ENCODE data around the gene DSCAM.

The DSCAM gene

DNA sequence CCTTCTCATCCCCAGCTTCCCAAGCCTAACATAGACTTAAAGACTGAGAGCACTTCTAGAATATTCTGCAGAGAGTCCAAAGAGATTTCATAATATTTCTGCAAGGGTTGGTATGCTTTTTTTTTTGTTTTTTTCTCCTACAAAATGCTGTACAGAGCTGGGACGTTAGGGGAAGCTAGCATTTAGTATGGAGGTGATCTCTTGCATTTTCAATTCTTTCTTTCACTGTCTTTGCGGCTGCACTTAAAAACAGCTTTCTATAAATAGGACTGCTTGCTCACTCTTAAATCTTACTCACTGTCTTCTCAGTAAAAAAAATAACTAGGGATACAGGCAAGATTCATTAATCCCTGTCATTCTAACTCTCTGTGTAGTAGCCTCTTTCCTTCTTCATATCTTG is 7.4 kb downstream of the DSCAM start:
- no peak for DNase-seq

DNA sequence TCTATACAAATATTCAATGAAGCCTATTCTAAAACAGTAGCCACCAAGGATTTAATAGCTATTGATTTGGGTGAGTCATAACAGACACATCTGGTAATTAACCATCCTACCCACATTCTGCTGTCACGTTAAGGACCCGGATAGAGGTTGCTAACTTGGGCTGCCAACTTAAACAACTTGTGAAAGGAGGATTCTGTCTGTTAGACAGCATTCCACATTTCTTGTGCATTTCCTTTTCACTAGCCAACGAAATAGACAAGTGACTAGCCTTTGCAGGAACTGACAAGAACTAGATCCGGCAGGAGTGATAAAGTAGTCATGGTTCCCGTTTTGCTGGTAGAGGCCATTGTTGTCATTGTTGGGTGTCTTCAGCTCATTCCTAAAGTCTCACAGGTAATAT is 9.5 kb downstream of the DSCAM start:
- no peak for DNase-seq

DNA sequence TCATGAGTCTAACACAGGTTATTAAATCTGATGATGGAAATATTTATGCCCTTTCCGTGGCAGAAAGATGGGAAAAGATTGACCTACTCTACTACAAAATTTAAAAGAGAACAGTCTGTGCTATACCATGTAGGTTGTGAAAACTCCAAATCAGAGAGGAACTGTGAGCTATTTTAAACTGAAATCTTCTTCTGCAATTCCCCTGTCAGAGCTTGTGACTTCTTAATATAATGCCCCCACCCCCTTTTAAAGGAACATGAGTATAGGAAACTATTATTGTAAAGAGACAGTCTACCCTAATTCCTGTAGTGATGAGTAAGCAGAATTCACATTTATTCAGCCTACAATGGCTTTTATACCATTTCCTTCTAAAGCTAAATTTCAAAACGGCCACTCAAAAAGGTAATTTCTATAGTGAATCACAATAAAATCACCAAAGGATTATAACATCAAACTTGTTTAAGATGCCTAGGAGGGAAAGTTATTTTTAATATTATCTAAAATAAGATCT is 11.7 kb downstream of the DSCAM start:
- no peak for DNase-seq

DNA sequence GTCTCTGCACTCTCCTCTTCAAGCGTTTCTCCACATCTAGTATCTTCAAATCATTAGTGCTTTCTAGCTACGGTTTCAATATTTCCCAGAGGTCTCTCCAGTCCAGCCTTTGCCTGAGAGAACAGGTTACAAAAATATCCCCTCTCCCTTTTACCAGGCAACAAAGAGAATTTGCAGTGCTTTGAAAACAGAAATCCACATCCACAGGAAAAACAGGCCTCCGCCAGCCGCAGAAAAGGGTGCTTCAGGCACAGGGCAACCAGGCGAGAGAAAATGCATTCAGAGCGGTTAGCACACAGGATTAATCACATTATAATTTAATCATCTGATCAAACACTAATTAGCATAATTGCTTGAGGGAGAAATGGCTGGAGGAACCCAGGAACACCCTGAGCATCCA is 13.8 kb downstream of the DSCAM start:
- no peak for DNase-seq

DNA sequence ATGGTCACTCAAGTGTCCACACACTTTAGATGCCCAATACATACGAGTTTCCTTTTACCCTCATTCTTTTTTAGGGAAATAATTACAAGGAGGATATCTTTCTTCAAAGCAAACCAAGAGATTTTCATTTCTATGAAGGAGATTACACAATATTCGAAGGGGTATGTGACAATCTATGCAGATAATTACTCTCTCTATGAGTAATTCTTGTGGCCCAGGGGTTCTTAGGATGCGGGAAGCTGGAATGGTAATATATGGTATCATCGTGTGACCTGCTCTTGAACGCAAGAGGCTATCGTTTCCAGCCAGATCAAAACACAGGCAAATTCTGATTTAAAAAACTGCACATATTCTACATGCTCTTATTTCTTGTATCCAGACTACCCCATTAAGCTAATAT is 14.6 kb downstream of the DSCAM start:
- DNase-seq = no peak

DNA sequence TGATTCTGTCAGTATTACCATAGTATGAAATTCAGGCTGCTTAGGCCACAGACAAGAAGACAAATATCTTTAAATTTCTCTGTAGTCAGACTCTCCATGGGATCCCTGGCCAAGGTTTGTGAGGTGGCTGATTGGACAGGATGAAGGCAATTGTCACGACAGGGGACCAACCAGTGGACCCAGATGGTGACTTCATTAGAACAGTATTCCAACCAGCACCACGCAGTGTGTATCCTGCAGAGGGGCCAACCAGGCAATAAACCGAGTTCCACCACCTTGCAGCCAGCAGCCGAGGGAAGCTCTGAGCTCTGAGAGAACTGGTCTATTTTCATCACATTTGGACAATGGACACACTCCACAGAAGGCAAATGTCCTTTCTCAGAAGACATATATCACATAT is 16.1 kb downstream of the DSCAM start:
- DNase-seq = no peak

DNA sequence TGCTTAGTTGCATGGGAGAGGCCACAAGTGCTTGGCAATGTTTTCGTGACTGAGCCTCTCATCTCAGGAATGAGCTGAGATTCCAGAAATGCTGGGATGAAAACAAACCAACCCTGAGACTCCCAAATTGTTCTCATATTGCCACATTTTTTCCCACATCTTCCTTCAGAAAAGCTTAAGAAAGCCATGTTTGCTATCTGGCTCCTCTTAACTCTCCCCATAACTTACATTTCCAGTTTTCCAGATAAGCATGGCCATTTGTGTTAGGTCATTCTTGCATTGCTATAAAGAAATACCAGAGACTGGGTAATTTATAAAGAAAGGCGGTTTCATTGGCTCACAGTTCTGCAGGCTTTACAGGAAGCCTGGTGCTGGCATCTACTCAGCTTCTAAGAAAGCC is 17.2 kb downstream of the DSCAM start:
- DNase-seq = no peak

DNA sequence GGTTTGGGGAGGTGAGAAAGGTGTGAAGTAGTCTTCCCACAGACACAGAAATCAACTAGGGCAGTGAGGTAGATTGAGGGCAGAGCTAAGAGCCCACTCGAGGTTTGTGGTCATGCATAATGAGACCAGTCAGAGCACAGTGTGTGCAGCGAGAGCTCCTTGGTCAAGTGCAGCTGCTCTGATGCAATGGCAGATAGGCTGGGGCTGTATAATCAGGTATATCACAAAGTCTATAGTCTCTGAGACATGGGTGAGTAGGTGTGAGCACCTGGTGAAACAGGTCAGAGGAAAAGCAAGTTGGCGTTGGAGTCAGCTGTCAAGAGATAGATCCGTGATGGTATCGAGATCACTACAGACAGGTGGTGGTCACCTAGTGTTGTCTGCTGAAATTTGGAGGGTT is 17.6 kb downstream of the DSCAM start:
- no peak for DNase-seq

DNA sequence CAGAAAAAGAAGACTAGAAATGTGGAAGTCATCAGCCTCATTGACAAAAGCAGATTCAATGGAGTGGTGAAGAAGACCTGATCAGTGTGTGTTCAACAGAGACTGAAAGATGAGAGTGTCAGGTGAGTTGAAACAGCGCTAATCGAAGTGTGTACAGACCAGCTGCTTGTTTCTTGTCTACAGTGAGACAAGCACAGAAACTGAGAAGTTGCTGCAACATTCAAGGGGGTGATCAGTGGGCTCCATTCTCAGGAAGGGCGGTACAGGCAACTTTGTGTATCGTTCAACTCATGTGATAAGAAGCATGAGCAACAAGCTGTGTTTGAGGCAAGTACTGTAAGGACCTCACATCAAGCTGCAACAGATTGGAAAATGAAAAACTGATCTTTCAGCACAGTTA is 19.4 kb downstream of the DSCAM start:
- DNase-seq = no peak

DNA sequence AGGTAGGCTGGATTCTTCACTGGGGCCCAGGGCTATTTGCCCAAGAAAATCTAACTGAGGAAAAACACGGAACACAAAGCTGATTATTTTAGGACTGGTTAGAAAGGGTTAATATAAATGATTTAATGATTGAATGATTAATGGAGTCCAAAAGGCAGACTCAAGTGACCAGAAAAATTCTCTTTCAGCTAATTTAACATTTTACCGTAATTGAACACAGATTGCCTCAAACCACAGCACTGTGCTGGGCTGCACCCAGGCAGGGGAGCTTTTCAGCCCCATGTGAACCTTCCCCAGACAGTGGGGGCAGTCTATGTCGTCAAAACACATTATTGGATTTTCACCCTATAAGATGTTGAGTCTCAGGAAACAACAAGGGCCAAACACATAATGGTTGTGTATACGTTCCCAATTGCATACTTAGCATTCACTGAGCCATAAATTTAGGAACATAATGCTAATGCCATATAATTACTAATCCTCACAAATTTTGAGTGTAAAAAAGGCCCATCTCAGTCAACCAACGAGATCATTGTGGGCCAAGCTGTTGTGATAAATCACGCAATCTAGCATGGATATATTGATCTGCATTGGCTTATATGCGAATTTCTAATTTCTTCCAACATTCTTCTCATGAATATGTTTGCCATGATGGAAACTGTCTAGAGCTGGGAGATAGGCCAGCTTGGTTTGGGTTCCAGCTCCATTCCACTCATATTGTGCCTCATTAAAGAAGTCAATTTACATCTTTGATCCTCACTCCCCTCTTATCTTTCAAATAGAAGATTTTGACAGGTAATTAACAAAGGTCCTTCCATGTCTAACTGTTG is 27.7 kb downstream of the DSCAM start:
- DNase-seq = no peak

DNA sequence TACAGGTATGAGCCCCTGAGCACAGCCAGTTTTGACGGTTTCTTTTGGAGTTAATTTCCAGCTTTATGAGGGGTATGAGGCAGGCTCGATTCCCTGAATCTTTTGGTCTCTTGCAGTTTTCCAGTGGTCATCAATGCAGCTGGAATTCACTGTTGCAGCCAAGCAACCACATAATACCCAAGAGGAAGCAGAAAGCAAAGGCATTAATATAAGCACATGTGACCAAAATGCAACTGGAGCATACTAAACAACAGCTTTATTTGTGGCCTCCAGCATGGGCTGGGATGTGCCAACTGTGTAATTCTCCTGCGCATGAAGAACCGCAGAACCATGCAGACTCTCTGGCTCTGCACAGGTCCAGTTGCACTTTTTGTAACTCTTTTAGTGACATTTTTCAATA is 33.0 kb downstream of the DSCAM start:
- no peak for DNase-seq

DNA sequence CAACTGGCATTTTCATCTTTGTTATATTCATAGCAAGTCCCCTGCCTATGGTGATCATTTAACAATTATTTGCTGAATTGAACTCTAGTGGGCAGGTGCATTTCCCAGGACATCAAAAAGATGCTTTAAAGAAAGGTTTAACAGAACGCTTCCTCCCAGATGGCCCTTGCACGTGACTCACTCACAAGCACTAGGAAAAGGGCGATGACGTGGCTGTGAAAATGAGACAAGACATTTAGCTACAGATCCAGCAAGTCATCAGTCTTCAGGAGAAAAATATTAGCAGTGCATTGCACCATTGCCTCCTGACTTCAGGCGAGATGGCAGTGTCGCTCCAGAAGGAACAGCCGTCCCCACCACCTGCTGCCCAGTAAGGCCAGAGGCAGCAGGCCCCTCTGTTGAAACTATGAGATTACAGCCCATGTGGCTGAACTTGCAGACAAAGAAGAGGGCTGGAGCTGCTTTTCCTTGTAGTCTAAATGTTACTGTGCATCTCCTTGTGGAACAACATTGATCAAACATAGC is 37.2 kb downstream of the DSCAM start:
- DNase-seq = no peak

DNA sequence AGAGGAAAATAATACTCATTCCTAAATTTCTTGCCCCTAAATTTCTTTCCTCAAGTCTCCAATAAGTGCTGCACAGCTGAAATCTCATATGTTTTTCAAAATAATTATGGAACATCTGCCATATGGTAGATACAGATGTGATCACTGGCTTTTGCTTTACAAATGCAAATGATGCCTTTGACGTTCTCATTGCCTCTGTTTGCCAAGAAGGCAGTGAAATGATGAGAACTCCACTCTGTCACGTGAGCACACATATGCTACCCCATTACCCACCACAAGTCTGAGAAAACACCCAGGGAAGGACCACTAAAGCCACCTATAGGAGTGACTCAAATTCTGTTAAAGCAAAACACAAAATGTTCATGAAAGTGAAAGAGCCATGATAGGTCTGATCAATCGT is 43.9 kb downstream of the DSCAM start:
- DNase-seq = no peak

DNA sequence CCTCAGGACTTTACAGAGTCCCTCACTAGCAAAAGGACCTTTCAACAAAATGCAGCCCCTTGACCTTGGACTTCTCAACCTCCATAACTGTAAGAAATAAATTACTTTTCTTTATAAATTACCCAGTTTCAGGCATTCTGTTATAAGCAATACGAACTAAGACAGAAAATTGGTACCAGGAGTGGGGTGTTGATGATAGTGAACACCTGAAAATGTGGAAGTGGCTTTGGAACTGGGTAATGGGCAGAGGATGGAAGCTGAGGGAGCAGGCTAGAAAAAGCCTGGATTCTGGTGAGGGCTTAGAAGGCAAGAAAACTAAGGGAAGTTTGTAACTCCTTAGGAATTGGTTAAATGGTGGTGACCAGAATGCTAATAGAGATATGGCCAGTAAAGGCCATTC is 46.8 kb downstream of the DSCAM start:
- DNase-seq = no peak

DNA sequence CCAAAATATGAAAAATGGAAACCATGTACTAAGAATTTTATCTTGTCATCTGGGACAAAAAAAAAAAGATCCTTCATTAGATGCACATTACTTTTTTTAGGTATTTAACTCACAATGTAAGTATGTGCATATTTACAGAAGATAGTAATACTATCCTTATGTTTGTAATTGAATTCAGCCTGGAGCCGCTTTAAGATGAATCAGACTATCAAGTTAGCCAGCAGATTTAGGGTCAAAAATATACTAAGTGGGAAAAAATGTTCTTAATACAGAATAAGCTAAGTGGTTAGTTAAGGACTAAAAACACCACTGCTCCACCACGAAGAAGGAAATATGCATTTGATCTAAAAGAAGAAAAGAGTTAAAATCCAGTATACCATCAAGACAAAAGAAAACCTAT is 49.1 kb downstream of the DSCAM start:
- DNase-seq = no peak

DNA sequence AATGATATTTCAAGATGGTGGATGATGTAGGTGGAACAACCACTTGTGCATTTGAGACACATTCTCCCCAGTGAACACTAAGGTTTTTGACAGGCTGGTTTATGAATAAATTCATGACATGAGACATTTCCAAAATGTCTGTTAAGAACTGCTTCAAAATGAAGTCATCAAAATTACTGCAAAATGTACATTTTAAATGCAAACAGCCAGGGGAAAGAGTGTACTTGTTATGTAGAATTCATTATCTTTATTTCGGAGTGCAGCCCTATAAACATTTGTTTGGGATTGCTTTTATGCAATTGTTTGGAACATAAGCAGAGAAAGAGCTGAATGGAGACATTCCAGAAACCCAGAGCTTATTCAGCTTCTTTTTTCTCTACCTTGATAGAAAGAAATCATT is 49.5 kb downstream of the DSCAM start:
- DNase-seq = no peak

DNA sequence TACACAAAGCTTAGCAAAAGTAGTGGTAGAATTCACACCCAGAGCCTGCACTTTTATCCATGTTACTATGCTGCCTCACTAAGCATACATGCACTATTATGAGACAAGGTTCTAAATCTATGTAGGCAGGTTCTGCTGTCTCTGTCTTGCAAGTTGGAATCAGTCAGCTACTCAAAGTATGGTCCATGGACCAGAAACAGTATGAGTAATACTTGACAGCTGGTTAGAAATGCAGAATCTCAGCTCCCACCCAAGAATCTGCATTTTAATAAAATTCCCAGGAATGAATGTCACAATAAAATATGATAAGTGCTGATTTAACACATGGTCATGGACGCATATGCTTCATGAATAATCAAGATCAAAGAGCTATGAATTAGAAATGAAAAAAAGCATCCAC is 50.5 kb downstream of the DSCAM start:
- DNase-seq = no peak

DNA sequence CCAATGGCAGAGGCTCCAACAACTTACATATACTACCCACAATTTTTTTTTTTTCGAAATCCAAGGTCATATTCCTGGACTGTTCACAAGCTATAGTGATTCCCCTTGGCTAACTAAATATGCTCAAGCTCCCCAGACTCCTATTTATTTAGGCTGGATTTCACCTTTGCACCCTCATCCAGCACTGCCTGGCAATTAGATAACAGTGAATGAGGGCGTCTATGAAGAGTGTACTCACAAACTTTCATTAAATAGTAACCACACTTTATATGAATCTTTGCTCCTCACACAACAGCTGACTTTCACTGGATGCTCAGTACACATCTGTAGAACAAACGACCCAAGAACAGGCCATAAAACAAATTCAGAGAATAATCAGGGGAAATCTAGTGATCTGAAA is 51.6 kb downstream of the DSCAM start:
- DNase-seq = no peak

DNA sequence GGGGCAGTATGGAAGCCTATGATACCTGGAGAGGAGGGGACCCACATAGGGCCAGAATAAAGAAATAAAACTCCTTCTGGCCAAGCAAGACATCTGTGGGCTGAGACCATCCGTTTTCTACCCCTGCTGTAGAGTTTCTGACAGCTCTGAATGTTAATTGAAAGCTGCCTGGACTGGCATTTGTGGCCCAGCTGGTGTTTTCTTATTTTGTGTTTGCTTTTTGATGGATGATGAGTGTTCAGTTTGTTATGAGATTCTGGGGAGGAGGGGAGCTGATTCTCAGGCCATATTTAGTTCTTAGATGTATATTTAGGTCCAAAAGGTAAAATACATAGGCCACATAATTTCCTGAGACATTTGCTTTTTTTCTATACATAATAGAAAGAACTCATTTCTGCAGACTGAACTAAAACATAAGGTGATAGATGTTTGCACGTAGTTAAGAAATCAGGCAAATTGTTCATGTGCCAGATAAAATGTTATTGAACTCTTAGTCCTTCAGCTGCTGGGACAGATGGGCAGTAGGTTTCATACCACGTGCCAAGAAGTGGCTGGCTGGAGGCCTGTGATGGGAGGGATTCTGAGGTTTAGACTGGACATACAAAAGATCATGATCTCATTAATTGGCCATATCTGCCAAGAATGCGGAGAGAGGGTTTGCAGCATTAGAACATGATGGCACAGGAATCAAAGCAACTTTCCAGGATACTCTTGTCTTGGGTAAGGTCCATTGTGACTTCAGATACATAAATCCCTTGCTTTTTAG is 54.1 kb downstream of the DSCAM start:
- no peak for DNase-seq

DNA sequence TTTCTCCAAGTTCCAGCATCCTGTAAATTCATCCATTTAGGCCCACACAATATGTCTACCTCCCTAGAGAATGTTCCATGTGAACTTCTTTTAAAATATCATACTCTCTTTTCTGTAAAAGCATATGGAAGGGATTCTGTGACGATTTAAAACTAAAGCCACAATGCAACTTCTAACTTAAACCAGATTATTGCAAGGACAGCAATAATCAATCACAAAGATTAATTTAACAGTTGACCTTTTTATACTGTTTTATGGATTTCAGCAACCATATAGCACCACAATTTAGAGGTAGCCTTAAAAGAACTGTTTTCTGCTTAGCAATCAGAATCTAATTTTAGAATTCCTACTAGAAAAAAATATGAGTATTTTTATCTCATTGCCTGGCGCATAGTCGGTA is 58.3 kb downstream of the DSCAM start:
- DNase-seq = no peak

DNA sequence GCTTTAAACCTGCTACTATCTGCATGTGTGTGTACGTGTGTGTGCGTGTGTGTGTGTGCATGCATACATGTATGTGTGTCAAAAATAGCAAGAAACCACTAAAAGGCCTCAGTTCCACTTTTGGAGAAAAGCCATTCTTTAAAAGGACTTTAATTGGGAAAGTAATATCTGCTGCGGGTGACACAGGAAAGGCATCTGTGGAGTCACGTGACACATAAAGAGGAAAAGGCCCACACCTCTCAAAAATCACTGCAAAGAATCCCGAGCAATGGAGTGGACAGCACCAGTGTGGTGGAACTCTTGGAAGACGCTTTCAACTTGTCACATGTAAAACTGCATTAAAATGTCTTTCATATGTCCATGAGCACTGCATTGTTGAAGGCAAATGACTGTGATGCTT is 63.6 kb downstream of the DSCAM start:
- no peak for DNase-seq

DNA sequence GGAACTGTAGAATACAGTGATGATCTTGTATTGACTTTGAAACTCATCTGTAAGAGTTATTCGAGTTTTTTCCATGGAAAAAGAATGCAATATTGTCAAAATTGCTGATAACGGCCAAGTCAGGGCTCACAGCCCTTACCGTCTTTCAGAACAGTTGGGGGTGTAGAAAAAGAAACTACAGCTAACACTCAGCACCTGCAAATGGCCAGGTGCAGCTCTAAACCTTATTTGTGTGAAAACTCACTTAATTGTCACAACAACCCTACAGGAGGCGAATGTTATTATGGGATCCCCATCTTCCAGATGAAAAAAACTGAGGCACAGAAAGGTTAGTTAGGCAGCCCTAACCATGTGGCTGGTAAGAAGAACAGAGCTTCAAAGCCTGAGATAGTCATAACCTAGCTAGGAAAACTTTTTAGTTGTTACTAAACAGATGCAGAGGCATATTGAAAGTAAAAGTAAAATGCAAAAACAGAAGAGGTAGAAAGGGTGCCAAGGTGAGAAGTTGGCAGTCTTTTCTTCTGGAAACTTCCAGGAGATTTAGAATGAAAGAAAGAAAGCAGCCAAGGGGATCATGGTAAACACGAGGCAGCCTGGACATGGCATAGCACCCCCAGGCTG is 76.4 kb downstream of the DSCAM start:
- DNase-seq = no peak

DNA sequence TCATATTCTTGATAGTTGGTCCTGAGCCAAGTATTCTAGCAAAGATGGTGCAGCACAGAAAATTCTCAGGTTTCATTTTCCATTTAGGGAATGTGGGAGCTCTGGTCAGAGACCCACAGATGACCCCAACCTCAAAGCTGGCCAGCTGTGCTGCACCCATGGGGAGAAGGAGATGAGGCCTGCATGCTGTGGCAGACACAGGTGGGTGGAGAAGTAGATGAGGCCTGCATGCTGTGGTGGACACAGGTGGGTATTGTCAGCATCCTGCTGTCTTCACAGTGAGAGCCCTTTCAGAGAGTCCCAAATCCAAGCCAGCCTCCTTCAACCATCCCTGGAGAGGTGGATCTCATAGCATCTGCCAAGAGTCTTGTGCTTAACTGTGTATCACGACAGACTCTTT is 77.7 kb downstream of the DSCAM start:
- no peak for DNase-seq

DNA sequence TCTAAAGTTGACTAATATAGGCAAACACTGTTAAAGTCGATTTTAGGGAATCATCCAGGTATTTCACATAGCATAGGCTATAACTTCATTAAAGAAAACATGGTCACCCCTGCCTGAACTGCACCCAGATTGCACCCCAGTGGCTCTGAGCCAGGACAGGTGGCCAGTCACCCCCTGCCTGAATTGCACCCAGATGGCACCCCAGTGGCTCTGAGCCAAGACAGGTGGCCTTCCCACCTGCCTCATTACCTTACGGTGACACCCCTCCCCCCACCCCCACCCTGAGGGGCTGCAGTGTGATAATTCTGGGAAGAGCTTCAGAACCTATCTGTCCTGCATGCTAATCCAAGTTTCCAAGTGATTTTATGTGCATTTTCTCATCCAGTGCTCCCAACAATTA is 78.9 kb downstream of the DSCAM start:
- DNase-seq = no peak
